Measurements from ENCODE around the gene LAMB1.
"Not testable (repeated sequence)": the region's sequence is repeated elsewhere in the genome, so short reads cannot be mapped to it uniquely, and the experiment has no call there.

LAMB1 gene

DNA sequence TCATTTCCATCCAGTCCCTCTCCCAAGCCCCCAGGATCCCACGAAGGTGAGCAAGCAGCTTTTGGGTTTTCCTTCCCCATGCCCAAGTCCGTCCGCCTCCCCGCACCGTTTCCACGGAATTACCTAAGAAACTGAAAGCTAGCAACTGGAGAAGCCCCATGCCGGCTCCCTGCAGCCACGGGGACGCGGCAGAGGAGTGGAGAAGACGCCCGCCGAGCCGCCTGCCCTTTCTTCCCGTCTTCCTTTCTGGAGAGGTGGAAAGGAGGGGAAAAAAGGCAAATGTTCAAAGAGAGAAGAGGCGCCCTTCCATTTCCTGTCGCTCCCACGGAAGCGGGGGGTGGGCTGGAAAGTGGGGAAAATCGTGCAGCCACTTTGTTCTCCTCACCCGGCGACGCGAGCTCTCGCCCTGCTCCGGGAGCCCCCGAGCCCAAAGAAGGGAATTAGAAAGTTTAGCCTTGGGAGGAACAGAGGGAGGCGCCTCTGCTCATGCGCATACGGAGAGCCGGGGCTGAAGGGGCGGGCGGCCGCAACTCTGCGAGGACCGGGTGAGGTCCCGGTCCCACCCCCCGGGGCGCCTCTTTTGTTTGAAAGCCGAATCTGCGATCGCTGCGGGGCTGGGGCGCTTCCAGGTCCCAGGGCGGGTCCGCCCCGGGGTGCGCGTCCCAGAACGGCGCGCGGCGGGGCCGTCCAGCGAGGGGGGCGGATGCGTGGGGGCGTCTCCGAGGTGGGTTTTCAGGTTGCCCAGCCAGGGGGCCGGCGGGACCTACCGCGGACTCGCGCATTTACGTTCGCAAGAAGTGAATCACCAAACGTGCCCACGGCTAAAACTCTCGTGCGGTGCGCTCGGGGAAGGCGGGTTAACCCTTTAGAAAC is at the start of gene LAMB1:
LAMB1 (minus strand) TSS at position 436 of the 873 bp plus-strand sequence; CDS start at position 160, 276 bp downstream.
- peak; percentile 18 for DNase-seq

DNA sequence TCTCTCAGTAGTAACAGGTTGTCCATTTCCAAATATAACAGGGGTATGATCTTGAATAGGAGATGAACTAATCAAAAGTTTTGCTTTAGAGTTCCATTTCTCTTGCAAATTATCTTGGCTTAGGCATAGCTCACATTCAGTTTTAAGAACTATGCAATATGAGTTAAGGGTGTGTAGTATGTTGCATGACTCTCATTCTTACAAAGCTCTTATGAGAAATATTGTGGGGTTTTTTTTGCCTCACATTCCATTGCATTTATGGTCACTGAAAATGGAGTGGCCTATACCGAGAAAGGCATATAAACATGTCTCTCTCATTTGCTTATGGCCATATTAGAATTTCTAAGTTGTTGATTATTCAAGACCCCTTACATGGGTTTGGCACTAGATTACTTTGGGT is 48.5 kb upstream of the LAMB1 start:
- DNase-seq, result no peak

DNA sequence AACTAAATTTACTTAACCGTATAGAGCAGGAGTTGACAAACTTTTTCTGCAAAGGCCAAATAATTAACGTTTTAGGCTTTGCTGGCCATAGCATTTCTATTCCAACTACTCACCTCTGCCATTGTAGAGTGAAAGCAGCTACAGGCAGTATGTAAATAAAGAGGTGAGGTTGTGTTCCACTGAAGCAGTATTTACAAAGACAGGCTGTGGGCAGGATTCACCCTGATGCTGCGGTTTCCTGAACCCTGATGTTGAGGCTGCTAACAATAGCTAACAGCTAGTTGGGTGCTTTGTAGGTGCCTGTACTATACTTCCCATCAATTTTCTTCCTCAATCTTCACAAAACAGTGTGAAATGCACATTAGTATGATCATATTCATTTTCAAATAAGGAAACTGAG is 47.0 kb upstream of the LAMB1 start:
- no peak for DNase-seq

DNA sequence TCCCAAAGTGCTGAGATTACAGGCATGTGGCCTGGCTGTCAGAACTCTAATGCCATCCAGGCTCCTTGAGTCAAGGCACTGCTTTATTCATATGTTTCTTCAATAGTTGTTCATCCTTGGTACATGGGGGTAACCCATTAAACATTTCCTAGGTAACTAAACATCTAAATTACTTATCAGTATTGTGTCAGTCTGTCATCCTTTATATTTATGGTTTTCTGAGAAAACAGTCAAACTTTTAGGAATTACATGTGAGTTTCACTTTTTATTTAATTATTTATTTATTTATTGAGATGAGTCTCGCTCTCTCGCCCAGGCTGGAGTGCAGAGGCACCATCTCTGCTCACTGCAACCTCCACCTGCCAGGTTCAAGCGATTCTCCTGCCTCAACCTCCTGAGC is 45.5 kb upstream of the LAMB1 start:
- no peak for DNase-seq

DNA sequence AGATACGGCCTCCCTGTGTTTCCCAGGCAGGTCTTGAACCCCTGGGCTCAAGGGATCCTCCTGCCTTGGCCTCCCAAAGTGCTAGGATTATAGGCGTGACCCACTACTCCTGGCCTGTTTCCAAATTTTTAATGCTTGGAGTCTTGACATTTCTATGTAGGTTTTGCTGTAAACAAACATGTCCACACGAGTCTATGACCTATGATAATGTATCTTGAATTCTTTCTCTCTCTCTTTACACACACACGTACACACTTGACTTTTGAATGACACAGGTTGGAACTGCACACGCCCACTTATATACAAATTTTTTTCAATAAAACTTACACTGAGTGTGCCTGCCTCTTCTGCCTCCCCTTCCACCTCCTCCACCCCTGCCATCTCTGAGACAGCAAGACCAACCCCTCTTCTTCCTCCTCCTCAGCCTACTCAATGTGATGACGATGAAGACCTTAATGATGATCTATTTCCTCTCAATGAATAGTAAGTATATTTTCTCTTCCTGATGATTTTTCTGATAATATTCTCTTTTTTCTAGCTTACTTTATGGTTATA is 44.1 kb upstream of the LAMB1 start:
- DNase-seq, result no peak

DNA sequence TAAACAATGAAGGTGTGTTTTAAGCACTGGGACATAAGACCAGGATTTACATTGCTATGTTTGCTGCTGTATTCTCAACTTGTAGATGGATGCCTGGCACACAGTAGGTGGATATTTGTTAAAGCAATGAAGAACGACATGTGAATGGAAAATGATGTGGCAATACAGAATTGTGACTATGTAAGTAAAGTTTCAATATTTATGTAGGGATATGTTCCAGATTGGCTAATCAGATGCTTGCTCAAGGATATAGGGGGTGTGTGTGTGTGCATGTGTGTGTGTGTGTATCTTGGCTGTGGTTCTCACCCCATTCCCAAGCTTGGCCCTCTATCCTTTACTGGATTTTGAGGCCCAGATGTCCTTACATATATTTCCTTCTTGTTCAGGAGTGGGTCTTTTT is 42.7 kb upstream of the LAMB1 start:
- DNase-seq, result no peak

DNA sequence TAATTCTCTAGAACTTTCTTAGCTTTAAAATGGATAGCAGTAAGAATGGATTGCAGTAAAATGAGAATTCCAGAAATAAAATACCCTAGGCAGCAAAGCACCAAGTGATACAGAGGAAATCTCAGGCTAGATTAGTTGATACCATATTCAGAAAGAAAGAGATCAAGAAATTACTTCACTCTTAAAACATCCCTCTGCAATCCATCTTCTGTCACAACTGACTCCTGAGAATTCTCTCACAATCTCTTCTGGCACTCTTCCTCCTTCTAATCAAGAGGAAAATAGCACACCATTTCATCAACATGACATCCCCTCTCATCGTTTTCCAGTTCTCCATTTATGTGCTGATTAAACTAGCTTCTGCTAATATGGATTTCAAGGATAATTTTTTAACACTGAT is 42.2 kb upstream of the LAMB1 start:
- DNase-seq, result no peak

DNA sequence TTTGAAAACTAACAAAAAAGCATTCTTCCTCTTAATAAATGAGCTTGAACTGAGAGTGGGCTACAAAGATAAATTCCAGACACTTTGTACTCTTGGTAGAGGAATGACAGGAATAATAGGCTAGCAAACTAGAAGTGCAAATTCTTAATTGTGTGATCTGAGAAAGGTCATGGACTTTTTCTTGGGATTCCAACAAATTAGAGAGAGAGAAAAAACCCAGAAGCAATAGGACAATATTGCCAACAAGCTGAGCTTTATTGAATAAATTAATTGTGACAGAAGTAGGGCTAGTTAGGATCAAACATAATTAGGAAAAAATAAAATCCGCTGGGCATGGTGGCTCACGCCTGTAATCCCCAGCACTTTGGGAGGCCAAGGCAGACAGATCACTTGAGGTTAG is 41.4 kb upstream of the LAMB1 start:
- no peak for DNase-seq

DNA sequence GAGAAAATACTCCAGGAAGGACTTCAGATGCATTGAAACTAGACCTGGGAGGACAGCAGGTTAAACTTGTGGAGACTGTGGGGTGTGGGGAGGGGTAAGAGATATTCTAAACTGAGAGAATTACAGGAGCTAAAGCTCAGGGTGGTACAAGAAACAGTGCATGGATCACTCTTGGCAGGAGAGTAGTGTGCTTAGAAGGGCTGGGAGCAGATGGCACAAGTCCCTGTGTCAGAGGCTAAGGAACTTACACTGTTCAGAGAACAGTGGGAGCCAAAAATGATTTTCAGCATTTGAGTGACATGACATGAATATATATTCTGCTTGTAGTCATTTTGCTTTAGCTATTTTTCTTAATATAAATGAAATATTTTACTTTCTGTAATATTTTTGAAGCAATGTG is 36.0 kb upstream of the LAMB1 start:
- DNase-seq, result no peak

DNA sequence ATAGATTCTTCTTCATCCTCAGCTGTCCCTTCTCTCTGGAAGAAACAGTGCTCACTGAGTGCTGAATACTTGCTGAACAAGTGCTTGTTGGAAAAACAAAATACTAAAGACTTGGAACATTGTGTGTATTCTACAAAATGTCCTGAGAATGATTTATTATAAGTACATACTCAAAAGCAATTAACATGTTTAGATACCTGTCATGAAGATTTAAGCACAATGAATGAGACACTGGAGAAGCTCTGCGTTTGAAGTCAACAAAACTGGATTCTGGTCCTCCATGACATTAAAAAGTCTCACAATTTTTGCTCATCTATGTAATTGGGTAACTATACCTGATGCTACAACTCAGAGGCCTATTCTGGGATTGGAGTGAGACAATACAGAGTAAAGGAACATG is 34.8 kb upstream of the LAMB1 start:
- no peak for DNase-seq

DNA sequence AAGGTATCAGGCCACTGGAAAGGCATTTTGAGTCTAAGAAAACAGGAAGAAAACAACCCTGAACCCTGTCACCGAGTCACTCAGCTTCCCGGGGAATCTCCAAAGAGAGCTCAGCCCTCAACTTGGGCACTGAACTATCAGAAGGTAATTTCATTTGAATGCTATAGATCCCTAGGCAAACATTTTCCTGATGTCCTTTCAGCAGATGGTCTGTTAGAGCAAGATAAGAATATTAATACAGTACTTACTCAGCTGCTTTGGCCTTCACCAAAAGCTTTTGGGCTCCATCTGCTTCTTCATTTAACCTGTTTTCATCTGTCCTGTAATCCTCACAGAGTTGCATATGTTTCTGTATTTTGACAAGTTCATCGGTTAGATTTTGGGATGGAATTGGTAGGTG is 34.2 kb upstream of the LAMB1 start:
- no peak for DNase-seq

DNA sequence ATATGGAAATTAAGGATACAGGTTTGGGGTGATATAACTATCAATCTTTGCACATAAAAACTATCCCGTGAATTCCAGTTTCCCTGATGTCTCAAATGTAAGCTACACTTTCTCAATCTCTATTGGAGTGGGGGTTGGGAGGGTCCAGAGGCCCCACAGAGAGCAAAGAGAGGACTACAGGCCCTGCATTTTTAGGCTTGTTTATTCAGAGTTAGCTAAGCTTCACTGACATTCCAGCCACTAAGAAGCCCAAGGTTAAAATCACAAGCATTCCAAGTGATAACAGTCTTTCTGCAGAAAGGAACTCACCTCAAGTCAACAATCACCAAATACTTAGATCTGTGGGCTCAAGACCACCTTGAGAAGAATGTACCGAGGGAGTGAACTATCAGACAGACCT is 31.6 kb upstream of the LAMB1 start:
- DNase-seq, result no peak

DNA sequence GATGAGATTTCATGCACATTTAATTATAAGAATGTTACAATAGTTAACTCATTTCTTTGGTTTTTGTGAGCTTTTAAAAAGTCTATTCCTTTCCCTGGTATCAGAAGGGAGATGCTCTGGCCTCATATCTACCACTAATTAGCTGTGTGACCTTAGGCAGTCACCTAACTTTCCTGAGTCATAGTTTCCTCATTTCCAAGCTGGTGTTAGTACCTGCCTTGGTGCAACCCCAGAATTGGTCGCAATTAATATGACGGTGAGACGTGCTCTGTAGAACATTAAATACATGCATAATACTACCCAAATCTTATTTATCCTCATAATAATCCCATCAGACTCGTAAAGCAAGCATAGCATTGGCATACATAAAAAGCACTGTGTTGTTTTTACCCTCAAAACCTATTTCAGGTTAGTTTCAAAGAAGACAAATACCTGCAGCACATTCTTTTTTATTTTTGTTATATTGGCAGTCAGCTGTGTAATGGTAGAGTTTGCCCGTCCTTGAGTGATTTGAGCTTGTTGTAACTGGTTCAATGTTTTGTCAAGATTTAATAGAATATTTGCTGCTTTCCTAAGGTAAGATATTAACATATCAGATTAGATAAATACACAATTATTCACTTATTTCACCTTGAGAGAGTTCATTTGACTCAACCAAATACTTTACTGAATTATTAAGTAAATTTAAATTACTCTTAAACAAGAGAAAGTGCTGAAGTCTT is 31.0 kb upstream of the LAMB1 start:
- DNase-seq, result no peak

DNA sequence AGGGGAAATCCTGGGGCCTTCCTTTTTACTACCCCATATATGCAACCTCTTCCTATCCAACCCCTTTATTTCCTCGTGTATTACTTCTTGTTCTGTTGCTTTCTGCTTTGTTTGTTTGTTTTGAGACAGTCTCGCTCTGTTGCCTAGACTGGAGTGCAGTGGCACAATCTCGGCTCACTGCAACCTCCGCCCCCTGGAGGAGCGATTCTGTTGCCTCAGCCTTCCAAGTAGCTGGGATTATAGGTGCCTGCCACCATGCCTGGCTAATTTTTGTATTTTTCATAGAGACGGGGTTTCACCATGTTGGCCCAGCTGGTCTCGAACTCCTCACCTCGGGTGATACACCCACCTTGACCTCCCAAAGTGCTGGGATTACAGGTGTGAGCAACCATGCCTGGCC is 30.3 kb upstream of the LAMB1 start:
- not testable (repeated sequence) for DNase-seq

DNA sequence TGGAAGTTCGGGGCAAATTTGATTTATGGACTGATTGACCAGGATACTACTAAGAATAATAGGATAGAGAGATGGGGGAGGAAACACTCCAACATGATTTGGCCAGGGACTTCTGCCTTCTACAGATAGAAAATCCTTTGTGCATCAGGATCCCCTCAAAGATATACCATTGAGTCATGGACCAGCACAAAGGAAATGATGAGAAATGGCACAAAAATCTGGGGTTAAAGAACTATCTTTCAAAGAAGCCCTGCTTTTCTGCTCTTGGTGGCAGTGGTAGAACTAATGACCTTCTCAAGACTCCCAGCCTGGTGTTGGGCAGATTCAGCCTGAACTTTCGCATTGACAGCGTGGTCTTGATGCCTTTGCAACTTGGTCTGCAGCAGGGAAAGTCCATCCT is 27.6 kb upstream of the LAMB1 start:
- no peak for DNase-seq

DNA sequence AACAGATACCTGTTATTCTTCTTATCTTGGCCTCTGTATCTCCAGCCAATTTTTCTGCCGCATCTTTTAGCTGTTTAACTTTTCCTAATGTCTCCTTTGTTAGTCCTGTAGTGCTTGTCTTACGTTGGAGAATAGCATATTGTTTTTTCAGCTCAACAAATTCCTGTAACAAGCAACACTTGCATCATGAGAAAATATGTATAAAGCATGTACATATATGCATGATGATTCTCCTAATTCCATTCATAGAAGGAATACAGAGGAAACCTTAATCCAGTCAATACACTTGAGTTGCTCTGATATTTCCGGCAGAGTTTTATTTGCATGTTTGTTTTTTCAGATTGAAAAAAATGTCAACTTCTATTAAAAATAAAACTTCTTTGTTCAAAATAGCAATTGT is 26.1 kb upstream of the LAMB1 start:
- no peak for DNase-seq

DNA sequence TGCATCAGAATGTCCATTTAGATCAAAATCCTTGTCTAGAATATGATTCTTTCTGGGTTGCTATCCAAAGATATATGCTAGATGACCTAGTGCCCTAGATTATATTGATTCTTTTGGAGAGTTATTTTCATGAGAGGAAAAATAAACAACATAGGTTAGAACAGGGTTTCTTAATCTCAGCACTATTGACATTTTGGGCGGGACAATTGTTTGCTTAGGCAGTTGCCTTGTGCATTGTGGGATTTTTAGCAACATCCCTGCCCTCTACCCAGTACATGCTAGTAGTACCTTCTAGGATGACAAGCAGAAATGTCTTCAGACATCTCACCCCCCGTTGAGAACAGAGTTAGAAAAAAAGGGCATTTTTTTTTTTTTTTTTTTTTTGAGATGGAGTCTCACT is 25.1 kb upstream of the LAMB1 start:
- DNase-seq, result no peak

DNA sequence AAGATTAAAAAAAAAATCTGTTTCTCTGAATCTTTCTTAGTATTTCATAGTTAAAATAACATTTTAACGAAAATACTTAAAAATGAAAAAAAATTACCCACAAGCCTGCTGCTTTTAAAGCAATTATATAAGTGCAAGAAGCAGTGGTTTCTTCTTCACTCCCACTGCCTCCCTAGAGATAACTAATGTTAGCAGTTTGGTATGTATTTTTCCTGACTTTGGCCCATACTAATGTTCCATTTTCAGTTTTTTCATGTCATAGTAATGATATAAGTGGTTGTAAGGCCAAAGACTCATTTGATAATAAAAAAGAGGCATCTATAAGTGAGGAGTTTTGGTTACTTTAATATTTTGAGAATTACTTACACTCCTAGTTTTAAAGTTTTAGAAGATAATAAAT is 24.3 kb upstream of the LAMB1 start:
- no peak for DNase-seq

DNA sequence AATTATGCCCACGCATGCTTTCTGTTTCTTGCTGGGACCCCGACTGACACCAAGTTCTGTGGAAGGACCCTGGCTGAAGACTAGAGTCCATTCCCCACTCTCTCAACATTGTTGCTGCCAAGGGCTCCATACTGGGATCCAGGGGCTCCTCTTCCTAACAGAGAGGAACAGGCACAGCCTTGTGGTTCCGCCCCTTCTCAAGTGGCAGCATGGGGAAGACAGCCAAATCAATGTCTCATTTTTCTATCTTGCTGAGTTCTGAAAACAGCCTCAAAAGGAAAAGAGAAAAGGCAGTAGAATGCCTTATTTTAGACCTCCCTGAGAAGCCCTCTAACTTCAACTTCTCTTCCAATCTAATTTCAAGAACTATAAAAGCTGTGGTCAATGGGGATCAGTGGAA is 23.7 kb upstream of the LAMB1 start:
- DNase-seq, result no peak

DNA sequence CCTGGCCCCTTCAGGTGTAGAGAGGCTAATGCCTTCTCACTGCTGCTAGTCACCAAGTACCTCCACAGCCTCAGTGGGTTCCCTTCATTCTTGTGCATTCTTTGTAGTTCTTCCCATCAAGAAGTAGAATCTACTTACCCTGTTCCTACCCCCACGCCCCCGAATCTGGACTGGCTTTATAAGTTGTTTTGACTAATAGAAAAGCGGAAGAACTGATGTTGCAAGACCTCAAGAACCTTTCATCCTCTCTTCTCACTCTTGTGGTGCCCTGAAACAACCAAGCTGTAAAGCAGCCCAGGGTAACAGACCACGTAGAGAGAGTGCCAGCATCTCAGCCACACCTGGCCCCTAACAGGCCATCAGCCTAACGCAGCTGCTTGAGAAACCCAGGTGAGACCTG is 23.2 kb upstream of the LAMB1 start:
- no peak for DNase-seq

DNA sequence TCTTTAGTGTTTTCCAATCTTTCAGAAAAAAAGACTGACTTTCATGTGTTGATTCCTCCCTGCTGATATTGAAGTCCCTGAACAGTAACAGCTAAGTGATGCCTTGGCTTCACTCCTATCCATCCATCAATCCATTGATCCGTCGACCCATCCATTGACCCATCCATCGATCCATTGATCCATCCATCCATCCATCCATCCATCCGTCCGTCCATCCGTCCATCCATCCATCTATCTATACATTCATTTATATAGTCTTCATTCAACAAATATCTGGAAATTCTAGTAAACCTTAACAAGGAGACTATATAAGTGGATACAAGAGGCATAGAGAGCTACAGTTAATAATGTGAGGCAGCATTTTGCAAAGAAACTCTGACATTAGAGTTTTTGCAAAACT is 21.6 kb upstream of the LAMB1 start:
- DNase-seq, result no peak

DNA sequence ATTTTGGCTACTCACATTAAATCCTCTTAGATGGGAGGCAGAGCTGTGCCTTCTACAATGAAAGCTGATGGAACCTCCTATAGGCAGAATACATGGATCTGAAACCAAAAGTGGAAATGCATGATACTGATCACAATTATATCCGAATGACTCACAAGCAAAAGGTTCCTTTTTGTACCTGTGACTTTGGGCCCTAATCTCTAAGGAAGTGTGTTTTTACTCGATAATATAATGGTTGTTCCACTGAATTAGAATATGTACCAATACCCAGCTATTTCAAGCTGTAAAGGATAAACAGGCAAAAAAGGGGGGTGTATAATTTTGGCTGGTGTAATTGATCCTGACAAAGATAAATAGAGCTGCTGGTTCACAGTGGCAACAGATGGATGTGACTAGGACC is 17.6 kb upstream of the LAMB1 start:
- no peak for DNase-seq

DNA sequence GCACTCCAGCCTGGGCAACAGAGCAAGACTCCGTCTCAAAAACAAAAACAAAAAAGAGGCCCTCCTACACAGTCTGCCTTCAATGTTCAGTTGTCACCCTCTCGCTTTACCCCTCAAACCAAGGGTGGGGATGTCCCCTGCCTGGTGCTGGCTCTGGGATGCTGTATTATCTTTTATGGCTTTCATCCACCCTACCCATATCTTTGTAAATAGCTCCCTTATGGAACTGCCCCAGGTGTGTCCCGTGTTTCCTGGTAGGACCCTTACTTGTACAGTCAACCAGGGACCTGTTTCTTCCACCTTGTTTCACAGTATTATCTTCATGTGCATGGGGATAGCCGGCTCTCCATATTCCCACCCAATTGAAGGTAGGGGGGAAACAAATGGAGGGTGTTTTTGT is 15.7 kb upstream of the LAMB1 start:
- DNase-seq, result no peak

DNA sequence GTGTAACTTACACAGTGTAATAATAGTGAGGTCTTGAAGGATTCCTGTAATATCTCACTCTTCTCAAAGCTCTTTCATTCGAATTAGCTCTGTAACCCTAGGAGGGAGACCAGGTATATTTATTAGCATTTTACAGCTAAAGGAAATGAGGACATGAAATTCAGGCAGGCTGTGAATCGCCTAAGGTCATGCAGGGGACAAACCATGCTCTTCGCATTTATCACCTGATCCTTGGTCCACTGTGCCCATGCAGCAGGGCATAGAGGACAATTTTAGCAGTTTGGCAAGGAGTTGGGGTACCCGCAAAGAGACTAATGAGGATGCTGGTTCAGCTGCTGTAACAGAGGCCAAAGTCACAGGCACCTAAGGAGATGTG is 14.8 kb upstream of the LAMB1 start:
- DNase-seq, result no peak
